Trophoblast cell (in vitro differentiated cells and primary cell): ENCODE measurements around the gene HS2ST1.

Experiments used
- DNase-seq, 2 donors: peaks; one replicate each; pipeline ENCODE4 v3.0.0-alpha.2; 2016
- H2AFZ ChIP-seq: 2 replicates; pipeline ENCODE4 v1.6.1; 2013; ENCODE audit warnings: low read length, moderate library complexity, mild to moderate bottlenecking; ENCODE audit not compliant: insufficient read depth, poor library complexity
- H2AK5ac ChIP-seq: 2 replicates; pipeline ENCODE4 v1.6.1; 2013; ENCODE audit warnings: mild to moderate bottlenecking, low read length
- H2BK120ac ChIP-seq: 2 replicates; pipeline ENCODE4 v1.6.1; 2013; ENCODE audit warnings: low read length, mild to moderate bottlenecking, moderate library complexity; ENCODE audit not compliant: insufficient read depth, poor library complexity
- H2BK12ac ChIP-seq: 2 replicates; pipeline ENCODE4 v1.6.1; 2013; ENCODE audit warnings: mild to moderate bottlenecking, low read length, moderate library complexity
- H2BK5ac ChIP-seq: 2 replicates; pipeline ENCODE4 v1.6.1; 2013; ENCODE audit warnings: low read length, low read depth, moderate library complexity, mild to moderate bottlenecking; ENCODE audit not compliant: poor library complexity
- H3K14ac ChIP-seq: 2 replicates; pipeline ENCODE4 v1.6.1; 2013; ENCODE audit warnings: mild to moderate bottlenecking, low read length
- H3K18ac ChIP-seq: 2 replicates; pipeline ENCODE4 v1.6.1; 2013; ENCODE audit warnings: mild to moderate bottlenecking, low read length
- H3K23ac ChIP-seq: 2 replicates; pipeline ENCODE4 v1.6.1; 2013; ENCODE audit warnings: low read length
- H3K27ac ChIP-seq: 2 replicates; pipeline ENCODE4 v1.5.1; 2013; ENCODE audit warnings: low read depth, mild to moderate bottlenecking, inconsistent platforms, low read length, moderate library complexity
- H3K27me3 ChIP-seq: 2 replicates; pipeline ENCODE4 v1.6.1; 2013; ENCODE audit warnings: inconsistent platforms, mild to moderate bottlenecking, low read length, moderate library complexity; ENCODE audit not compliant: insufficient read depth
- H3K36me3 ChIP-seq, 2 experiments: 1 replicate in 1 of 2; 2 replicates in 1 of 2; pipeline ENCODE4 v1.6.1; 2013; ENCODE audit warnings: low read length in 2 of 2, mild to moderate bottlenecking in 2 of 2, moderate library complexity in 1 of 2; ENCODE audit not compliant: insufficient read depth in 2 of 2, control insufficient read depth in 1 of 2
- H3K4ac ChIP-seq: 2 replicates; pipeline ENCODE4 v1.6.1; 2013; ENCODE audit warnings: low read depth, mild to moderate bottlenecking, low read length, moderate library complexity
- H3K4me1 ChIP-seq, 2 experiments: 1 replicate in 1 of 2; 2 replicates in 1 of 2; pipeline ENCODE4 v1.6.1; 2013; ENCODE audit warnings: low read length in 2 of 2, mild to moderate bottlenecking in 2 of 2, moderate library complexity in 1 of 2; ENCODE audit not compliant: insufficient read depth in 2 of 2, control insufficient read depth in 1 of 2
- H3K4me2 ChIP-seq: 2 replicates; pipeline ENCODE4 v1.6.1; 2013; ENCODE audit warnings: inconsistent platforms, mild to moderate bottlenecking, low read length, moderate library complexity
- H3K4me3 ChIP-seq: 2 replicates; pipeline ENCODE4 v1.5.1; 2013; ENCODE audit warnings: mild to moderate bottlenecking, low read depth, low read length, inconsistent platforms
- H3K79me1 ChIP-seq: one replicate; pipeline ENCODE4 v1.6.1; 2013; ENCODE audit warnings: low read length
- H3K79me2 ChIP-seq: 2 replicates; pipeline ENCODE4 v1.6.1; 2013; ENCODE audit warnings: low read length, mild to moderate bottlenecking; ENCODE audit not compliant: control insufficient read depth, insufficient read depth, poor library complexity
- H3K9ac ChIP-seq: 2 replicates; pipeline ENCODE4 v1.6.1; 2013; ENCODE audit warnings: mild to moderate bottlenecking, low read length
- H3K9me3 ChIP-seq: 2 replicates; pipeline ENCODE4 v1.6.1; 2013; ENCODE audit warnings: low read depth, mild to moderate bottlenecking, control low read depth, inconsistent platforms, low read length; ENCODE audit not compliant: insufficient read depth
- H4K12ac ChIP-seq: 2 replicates; pipeline ENCODE4 v1.6.1; 2013; ENCODE audit warnings: low read depth, mild to moderate bottlenecking, low read length, moderate library complexity
- H4K8ac ChIP-seq: 2 replicates; pipeline ENCODE4 v1.6.1; 2013; ENCODE audit warnings: low read depth, mild to moderate bottlenecking, low read length, moderate library complexity
- H4K91ac ChIP-seq: one replicate; pipeline ENCODE4 v1.6.1; 2013; ENCODE audit warnings: low read depth, mild to moderate bottlenecking, low read length, moderate library complexity
- WGBS: extraction: QIAGEN DNeasy Blood & Tissue Kit; methylation state at CpG from one replicate; pipeline ENCODE4 v1.1.7; 2013; ENCODE audit warnings: missing lambda C conversion rate; ENCODE audit not compliant: insufficient read length, insufficient coverage; ENCODE audit errors: extremely low coverage; 5-methylcytosine and 5-hydroxymethylcytosine counted together

The HS2ST1 gene

GRCh38 chr1:86906419-86906818, 8.0 kb upstream of the HS2ST1 start:
- H3K9ac ChIP-seq: no peak overlapping the region

GRCh38 chr1:86912281-86912900, 2.0 kb upstream of the HS2ST1 start:
- peak in 1 of 2 donors; percentile 36 for DNase-seq
- no CpG with 5 or more reads among the region's 6 CpGs for WGBS

More at GRCh38 chr1:86906419-86906818, 8.0 kb upstream of the HS2ST1 start:
- H3K23ac ChIP-seq: no peak overlapping the region
- H3K4me1 ChIP-seq: no peaks in the 10 kb centered on the region
- H3K4ac ChIP-seq: no peak overlapping the region
- no peak overlapping the region for H2AFZ ChIP-seq
- H3K27ac ChIP-seq: no peak overlapping the region
- H3K36me3 ChIP-seq: peaks cover 4 to 5% of the 10 kb centered on the region in 2 experiments
- no peak overlapping the region for H3K18ac ChIP-seq
- no peaks in the 10 kb centered on the region for H3K79me1 ChIP-seq
- no peak overlapping the region for H2BK12ac ChIP-seq
- H3K79me2 ChIP-seq: peaks cover 3% of the 10 kb centered on the region
- no peak overlapping the region for H3K4me3 ChIP-seq
- H2BK5ac ChIP-seq: no peak overlapping the region
- H3K27me3 ChIP-seq: no peaks in the 10 kb centered on the region
- H2BK120ac ChIP-seq: no peak overlapping the region
- H4K91ac ChIP-seq: no peak overlapping the region
- no peaks in the 10 kb centered on the region for H3K9me3 ChIP-seq
- no peak overlapping the region for H4K12ac ChIP-seq
- H4K8ac ChIP-seq: no peak overlapping the region
- no peak overlapping the region for H3K14ac ChIP-seq
- no peak for DNase-seq
- no peak overlapping the region for H3K4me2 ChIP-seq
- H2AK5ac ChIP-seq: no peak overlapping the region
- no CpG with 5 or more reads among the region's 2 CpGs for WGBS

GRCh38 chr1:86913399-86913895, 988 bp upstream of the HS2ST1 start:
- Histone ChIP-seq H3K79me2 (peaks cover 24% of the 10 kb centered on the region), H3K4me3 (peak overlapping the region; percentile 95), H4K91ac (peak overlapping the region; percentile 94), H3K14ac (peak overlapping the region; percentile 98), H3K27ac (peak overlapping the region; percentile 52), H2AFZ (peak overlapping the region; percentile 98), H3K4me1 (peaks cover 3% of the 10 kb centered on the region in 2 experiments), H2BK120ac (peak overlapping the region; percentile 92), H2BK5ac (peak overlapping the region; percentile 94), H3K36me3 (peaks cover 0 to 4% of the 10 kb centered on the region in 2 experiments), H3K27me3 (no peaks in the 10 kb centered on the region), H3K18ac (peak overlapping the region; percentile 99), H4K12ac (peak overlapping the region; percentile 95), H3K4me2 (peak overlapping the region; percentile 79), H3K9me3 (no peaks in the 10 kb centered on the region), H4K8ac (peak overlapping the region; percentile 97), H3K23ac (peak overlapping the region; percentile 18), H2AK5ac (peak overlapping the region; percentile 64), H2BK12ac (no peak overlapping the region), H3K79me1 (peaks cover 12% of the 10 kb centered on the region), H3K4ac (peak overlapping the region; percentile 89), H3K9ac (peak overlapping the region; percentile 99)
- no CpG with 5 or more reads among the region's 17 CpGs for WGBS
- DNase-seq: peak; percentile 6 to 42

More at GRCh38 chr1:86912281-86912900, 2.0 kb upstream of the HS2ST1 start:
- no peak overlapping the region for H2AK5ac ChIP-seq
- H3K18ac ChIP-seq: no peak overlapping the region
- H2BK120ac ChIP-seq: no peak overlapping the region
- H2AFZ ChIP-seq: no peak overlapping the region
- peak overlapping the region; percentile 99 for H3K4ac ChIP-seq
- no peak overlapping the region for H4K91ac ChIP-seq
- no peaks in the 10 kb centered on the region for H3K9me3 ChIP-seq
- peaks cover 3% of the 10 kb centered on the region in 2 experiments for H3K4me1 ChIP-seq
- H2BK5ac ChIP-seq: no peak overlapping the region
- H3K27ac ChIP-seq: no peak overlapping the region
- no peak overlapping the region for H2BK12ac ChIP-seq
- H3K14ac ChIP-seq: no peak overlapping the region
- H3K9ac ChIP-seq: no peak overlapping the region
- H3K79me2 ChIP-seq: peaks cover 24% of the 10 kb centered on the region
- H4K12ac ChIP-seq: no peak overlapping the region
- H3K4me2 ChIP-seq: peak overlapping the region; percentile 79
- H3K36me3 ChIP-seq: peaks cover 1 to 4% of the 10 kb centered on the region in 2 experiments
- no peak overlapping the region for H3K23ac ChIP-seq
- no peak overlapping the region for H3K4me3 ChIP-seq
- no peaks in the 10 kb centered on the region for H3K27me3 ChIP-seq
- no peak overlapping the region for H4K8ac ChIP-seq
- peaks cover 12% of the 10 kb centered on the region for H3K79me1 ChIP-seq

- Histone ChIP-seq H3K23ac (peak within 1 kb of the TSS; percentile 18), H3K27me3 (no peaks in the 10 kb centered on the region), H3K4me2 (peak within 1 kb of the TSS; percentile 81), H3K79me1 (peaks cover 12% of the 10 kb centered on the region), H4K91ac (peak within 1 kb of the TSS; percentile 94), H3K9me3 (no peaks in the 10 kb centered on the region), H4K8ac (peak within 1 kb of the TSS; percentile 97), H3K36me3 (peaks cover 0 to 4% of the 10 kb centered on the region in 2 experiments), H2AK5ac (peak within 1 kb of the TSS; percentile 64), H3K4me1 (peaks cover 3% of the 10 kb centered on the region in 2 experiments), H2BK5ac (peak within 1 kb of the TSS; percentile 94), H3K27ac (peak within 1 kb of the TSS; percentile 76), H3K18ac (peak within 1 kb of the TSS; percentile 99), H3K4ac (peak within 1 kb of the TSS; percentile 89), H3K9ac (peak within 1 kb of the TSS; percentile 99), H4K12ac (peak within 1 kb of the TSS; percentile 95), H3K79me2 (peaks cover 24% of the 10 kb centered on the region), H3K14ac (peak within 1 kb of the TSS; percentile 98), H2AFZ (peak within 1 kb of the TSS; percentile 98), H2BK120ac (peak within 1 kb of the TSS; percentile 92), H2BK12ac (peak within 1 kb of the TSS; percentile 2), H3K4me3 (peak within 1 kb of the TSS; percentile 95)
- peak; percentile 100 for DNase-seq
- WGBS: no CpG with 5 or more reads among the region's 44 CpGs
Measured at GRCh38 chr1:86913896-86914600, 387 bp upstream of the HS2ST1 start, which contains the start of gene SELENOF. Gene SELENOF, minus strand, starts transcription at chr1:86914126. Its CDS starts 15 bp downstream, at chr1:86914111.
